GM19452 (cell line): Measurements from ENCODE around the gene MGMT.

Experiments
- ATAC-seq: cut with Tn5 transposase; IDR thresholded peaks from one replicate; pipeline ENCODE4 v1.9.1; 2021; ENCODE audit not compliant: unreplicated experiment

MGMT gene

GRCh38 chr10:129704786-129705525, 237.9 kb downstream of the MGMT start:
- ATAC-seq = no peak

DNA sequence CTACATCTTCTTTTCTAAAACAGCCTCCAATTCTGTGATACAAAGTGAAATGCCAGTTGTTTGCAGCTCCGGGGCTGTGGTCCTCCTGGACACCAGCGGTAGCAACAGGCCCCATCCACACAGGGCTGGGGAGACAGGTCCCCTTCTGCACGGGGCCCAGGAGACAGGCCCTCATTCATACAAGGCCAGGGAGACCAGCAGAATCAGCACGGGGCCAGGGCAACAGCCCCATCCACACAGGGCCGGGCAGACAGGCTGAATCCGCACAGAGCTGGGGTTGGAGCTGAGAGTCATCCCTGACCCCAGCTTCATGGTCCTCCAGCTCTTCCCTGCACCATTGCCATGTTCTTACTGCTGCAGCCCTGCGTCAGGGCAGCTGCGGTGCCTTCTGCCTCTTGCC, 238.6 kb downstream of the MGMT start:
- no peak for ATAC-seq

GRCh38 chr10:129706081-129706480, 239.0 kb downstream of the MGMT start:
- ATAC-seq = no peak

- ATAC-seq = no peak
Measured at GRCh38 chr10:129706523-129706922, 239.5 kb downstream of the MGMT start.

DNA sequence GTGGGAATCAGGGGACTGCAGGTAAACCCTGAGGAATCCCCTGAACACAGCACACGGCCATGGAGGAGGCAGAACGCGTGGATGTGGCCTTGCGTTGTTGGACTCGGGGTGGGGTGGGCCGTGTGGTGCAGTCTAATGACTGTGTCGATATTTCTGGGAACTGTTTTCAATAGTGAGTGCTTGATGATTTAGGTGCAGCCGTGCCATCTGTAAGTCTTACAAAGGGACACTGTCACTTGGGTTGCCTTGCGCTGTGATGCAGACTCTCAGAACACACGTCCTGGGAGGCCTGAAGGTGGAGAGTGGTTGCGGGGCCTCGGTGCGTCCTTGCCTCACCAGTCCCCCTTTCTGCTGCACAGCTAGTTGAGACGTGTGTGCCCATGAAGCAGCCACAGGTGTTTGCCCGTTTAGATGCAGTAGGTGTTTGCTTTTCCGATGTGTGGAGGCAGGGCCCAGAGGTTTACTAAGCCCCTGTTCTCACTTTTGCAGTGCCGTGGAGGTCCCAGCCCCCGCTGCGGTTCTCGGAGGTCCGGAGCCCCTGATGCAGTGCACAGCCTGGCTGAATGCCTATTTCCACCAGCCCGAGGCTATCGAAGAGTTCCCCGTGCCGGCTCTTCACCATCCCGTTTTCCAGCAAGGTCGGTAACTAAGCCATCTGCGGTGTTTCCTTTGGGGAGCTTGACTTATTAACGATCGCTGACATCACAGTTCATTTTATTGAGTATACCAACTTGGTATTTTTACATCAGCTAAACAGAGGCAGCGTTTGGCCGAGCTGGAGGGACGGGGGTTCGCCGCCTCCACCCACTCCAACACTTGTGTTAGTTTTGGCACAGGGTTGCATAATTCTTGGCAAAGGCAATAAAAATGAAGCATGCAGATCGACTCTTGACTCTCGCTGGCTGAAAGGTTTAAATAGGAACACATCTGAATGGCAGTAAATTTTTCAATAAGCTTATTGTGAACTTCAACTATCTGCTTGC, 240.7 kb downstream of the MGMT start:
- ATAC-seq = no peak

- ATAC-seq = no peak
Measured at GRCh38 chr10:129709101-129709500, 242.1 kb downstream of the MGMT start.

DNA sequence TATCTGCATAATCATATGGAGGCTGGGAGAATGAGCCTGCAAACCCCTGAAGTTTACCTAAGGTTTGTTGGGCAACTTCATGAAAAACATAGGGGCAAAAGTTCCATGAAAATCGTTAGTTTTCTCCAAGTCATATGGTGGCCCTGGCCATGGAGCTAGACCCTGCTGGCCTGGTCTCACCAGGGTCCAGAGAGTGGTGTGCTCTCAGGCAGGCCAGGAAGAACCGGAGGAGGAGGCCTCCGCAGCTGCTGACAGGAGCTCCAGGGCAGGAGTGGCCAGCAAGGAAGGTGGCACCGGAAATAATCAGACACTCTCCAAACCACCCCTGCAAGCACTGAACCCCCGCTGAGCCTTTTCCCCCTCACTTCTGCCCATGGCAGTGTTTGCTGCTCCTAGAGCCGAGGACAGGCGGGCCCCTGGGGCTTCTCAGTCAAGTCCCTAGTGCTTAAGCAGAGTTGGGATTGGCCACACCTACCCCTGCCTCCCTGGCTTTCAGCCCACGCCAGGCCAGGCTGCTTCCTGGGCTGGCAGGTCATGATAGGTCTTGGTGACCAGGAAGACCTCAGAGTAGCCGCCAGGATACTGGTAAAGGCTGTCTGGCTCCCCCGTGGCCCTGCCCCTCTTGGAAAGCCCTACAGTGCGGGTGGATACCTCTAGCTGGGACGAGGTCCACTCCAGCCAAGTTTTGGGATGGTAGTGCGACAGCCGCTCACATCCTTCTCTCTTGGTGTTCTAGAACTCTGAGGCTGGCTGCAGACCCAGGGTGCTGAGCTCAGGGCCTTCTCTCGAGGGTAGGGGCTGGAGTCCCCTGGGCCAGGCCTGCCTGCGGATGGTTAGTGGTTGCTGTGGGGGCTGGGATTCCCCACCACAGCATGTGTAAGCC, 242.8 kb downstream of the MGMT start:
- no peak for ATAC-seq

GRCh38 chr10:129710510-129710847, 243.4 kb downstream of the MGMT start:
- ATAC-seq = no peak

DNA sequence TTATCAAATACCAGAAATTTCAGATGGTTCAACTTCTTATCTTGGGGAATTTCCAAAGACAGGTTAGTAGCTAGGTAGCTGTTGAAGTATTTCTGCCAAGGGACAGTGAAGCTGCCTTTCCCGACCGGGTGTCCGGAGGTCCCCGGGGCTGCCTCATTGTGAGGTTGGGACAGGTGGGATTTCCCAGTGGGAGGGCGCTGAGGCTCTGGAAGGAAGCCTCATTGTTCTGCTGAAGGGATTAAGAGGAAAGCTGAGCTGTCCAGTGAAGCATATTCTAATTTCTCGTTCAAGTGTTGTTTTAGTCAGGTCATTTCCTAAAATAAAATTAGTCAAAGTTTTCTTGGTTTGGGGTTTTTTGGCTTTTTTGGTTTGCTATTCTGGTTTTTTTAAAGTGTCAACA, 244.2 kb downstream of the MGMT start:
- ATAC-seq = no peak

- ATAC-seq = no peak
Measured at GRCh38 chr10:129712000-129712399, 245.0 kb downstream of the MGMT start.

- no peak for ATAC-seq
Measured at GRCh38 chr10:129713659-129714265, 246.7 kb downstream of the MGMT start.

DNA sequence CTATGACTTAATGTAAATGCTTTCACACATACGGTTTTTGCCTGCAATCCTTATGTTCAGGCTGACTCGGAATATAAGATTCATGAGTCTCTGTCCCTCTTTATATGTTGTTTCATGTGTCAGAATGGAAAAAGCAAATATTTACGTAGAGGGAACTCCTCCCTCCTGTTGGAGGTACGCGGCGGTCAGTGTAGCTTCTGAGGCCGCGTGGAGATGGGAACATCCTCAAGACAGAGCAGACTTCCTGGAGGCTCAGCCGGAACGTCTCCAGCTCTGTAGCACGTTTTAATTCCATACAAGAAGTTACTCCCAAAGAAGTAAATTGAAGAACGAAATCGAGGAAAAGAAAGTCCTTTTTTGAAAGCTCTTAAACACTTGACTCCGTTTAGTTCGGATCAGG, 248.8 kb downstream of the MGMT start:
- ATAC-seq = no peak

DNA sequence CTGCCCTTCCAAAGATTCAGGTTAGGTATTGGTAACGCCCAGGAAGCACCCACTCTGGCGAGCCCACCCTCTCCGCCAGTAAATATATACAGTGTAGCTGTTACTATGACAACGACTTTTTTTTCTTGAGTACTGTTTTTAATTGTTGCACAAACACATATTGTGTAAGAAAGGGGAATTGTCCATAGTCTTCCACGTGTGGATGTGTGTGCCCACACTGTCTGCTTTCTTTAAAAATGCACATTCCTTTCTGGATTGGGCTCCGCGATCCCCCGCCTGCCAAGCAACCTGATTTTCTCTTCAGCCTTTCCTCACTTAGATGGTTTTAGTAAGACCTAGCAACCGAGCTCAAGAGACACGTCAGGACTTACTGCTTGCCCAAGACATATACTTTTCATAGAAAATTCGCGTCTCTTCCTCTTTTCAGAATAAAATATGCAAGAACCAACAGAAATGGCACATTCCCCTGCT, 249.2 kb downstream of the MGMT start:
- ATAC-seq = no peak

DNA sequence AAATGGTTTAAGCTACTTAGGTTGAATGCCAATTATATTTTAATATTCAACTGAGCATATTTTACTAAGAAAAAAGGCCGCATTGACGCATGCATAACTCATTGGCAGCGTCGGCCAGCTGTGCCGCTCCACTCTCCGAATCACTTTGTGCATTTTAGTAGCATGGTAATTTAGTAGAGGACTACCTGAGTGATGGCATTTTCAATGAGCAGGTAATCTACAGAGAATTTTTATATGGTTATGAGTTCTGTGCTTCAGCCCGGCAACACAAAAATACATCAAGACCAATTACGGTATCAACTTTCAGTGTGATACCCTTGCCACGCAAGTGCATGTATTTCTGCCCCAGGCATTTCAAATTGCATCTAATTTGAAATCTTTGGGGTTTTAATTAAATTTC, 249.8 kb downstream of the MGMT start:
- ATAC-seq = no peak

DNA sequence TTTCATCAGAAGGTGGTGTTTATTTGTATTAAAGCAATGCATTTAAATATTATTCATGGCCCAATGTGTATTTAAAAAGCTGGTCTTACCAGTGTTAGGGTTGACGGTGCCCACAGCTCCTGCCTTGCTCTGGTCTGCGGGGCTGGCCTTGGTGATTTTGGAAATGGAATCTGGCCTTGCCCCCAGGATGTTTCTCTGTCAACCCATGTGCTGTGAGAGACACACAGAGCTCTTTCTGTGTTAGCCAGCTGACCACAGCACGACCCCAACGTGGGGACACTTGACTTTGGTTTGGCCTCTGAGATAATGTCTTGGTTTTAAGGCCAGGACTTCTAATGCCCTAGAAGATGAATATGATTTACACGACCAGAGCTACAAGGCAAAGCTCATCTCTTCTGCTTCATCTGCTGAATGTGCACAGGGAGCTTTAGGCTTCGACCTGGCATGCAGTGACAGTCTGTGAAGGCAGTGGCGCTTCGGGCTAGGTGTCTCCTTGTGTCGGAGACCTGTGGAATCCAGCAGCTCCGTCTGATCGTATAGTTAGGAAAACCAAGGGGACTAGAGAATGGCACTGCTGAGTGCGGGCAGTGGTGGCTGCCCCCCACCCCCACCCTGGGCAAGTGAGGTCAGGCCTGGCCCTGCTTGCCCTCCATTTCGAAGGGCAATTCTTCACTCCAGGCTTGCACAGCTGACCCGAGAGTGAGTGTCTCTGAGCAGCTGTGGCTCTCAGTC, 250.9 kb downstream of the MGMT start:
- no peak for ATAC-seq

GRCh38 chr10:129718548-129719414, 251.7 kb downstream of the MGMT start:
- no peak for ATAC-seq

GRCh38 chr10:129719415-129719739, 252.3 kb downstream of the MGMT start:
- ATAC-seq = no peak

- ATAC-seq = no peak
Measured at GRCh38 chr10:129719889-129720590, 253.0 kb downstream of the MGMT start.

DNA sequence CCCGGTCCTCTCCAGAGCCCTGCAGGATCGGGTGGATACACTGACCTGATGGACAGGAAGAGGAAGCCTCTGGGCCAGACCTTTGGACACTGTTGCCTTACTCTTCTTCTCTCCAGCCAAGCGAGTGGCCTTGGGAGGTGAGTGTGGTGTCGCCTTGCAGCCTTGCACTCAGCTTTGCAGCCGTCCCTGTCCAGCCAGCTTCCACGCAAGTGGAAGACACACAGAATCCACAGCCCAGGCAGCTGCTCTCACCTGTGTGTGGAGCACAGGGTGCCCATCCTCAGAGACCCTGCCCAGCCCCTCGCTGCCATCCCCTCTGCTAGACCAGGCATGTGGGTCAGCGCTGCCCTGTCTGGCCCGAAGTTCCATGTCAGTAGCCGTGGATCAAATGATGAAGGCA, 258.0 kb downstream of the MGMT start:
- ATAC-seq = no peak
